Measurements from ENCODE around the gene MED19.
A peak's percentile ranks its signal among the peaks of the same experiment; 100 is the strongest.

DNA sequence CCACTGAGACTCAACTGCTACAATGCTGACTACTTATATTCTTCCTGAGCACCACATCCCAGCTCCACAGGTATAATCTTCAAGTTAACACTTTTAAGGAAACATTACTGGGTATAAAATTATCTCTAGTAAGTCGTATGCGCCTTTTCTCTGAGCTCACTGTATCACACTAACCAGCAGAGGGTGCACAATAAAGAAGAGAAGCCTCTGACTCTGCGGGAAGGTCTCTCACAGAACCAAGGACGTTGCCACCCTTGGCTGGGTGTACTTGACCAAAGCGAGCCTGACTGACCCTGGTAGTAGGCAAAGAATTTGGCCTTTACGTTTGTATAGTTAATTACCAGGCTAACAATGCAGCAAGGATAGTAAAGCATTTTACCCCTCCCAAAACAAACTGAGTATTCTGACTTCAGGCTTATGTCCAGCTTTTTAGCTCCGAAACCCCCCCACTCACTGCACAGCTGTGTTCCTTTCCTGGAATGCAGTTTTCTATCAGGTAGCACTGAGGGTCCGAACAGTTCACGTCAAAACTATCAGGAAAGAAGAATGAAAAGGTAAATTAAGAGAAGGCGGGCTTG is 39.8 kb upstream of the MED19 start, which contains the start of gene BTBD18:
- TF ChIP-seq, protein P1, sequence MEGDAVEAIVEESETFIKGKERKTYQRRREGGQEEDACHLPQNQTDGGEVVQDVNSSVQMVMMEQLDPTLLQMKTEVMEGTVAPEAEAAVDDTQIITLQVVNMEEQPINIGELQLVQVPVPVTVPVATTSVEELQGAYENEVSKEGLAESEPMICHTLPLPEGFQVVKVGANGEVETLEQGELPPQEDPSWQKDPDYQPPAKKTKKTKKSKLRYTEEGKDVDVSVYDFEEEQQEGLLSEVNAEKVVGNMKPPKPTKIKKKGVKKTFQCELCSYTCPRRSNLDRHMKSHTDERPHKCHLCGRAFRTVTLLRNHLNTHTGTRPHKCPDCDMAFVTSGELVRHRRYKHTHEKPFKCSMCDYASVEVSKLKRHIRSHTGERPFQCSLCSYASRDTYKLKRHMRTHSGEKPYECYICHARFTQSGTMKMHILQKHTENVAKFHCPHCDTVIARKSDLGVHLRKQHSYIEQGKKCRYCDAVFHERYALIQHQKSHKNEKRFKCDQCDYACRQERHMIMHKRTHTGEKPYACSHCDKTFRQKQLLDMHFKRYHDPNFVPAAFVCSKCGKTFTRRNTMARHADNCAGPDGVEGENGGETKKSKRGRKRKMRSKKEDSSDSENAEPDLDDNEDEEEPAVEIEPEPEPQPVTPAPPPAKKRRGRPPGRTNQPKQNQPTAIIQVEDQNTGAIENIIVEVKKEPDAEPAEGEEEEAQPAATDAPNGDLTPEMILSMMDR (IDR thresholded peaks at IDR 0.05; ENCODE audit: insufficient read depth, low read depth, low read length), result peak; percentile 54
- TF ChIP-seq EZH2 (IDR thresholded peaks at IDR 0.05; ENCODE audit: insufficient read depth, low read length), result no peak
